HG02678 (cell line): ENCODE results near the gene SDR39U1.

ENCODE experiments used
- ATAC-seq: cut with Tn5 transposase; IDR thresholded peaks from one replicate; pipeline ENCODE4 v1.9.1; 2021; ENCODE audit warnings: mild to moderate bottlenecking, moderate library complexity; ENCODE audit not compliant: unreplicated experiment

SDR39U1 gene

GRCh38 chr14:24443053-24443665, 583 bp upstream of the SDR39U1 start:
- ATAC-seq = no peak

GRCh38 chr14:24441904-24442239, 704 bp downstream of the SDR39U1 start:
- no peak for ATAC-seq

DNA sequence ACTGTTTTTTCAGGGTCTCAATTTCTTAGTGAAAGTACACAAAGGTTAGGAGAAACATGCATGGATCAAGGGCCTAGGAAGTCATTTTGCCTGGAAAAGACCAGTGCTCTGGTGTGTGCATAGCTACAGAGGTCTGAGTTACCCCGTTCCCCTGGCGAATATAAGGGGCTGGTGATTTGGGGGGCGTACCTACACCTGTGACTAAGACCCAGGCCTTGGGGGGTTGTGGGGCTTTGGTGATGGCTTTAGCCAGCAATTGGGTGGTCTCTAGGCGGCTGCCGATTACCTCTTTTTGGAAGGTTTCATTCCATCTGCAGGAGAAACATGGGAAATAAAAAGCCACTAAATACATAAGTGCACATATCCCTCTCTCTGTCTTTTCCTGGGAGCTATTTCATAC, 1.1 kb downstream of the SDR39U1 start:
- no peak for ATAC-seq

DNA sequence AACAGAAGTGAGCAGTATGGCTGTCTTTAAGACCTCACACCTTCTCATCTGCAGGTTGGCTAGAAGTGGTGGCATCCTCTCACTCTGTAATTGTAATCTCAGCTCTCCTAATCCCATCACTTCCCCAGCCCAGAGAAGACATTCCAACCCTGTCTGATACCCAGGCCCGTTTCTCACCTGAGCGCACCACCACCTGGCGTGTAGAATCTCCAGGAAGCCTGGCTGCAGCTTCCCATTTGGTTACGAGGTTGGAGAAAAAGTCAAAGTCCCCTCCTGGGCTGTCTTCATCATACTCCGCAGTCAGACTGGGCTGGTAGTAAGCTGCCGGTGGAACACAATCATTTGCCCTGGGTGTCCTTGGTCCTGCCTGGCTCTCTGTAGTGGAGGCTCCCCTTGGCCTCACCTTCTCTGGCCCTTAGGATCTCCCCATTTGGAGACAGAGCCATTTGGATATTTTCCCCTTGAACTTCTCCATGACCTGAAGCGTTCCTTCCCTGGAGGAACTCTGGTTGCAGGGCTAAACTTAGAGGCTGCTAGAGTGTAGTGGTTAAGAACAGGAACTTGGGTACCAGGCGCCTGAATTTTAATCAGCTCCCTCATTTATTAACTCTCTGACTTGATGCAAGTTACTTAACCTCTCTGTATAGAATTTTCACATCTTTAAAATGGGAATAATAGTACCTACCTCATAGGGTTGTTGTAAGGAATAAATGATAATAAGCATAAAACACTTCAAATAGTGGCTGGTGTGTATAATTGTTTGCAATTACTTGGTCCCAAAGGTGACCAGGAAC, 1.8 kb downstream of the SDR39U1 start:
- ATAC-seq = no peak

DNA sequence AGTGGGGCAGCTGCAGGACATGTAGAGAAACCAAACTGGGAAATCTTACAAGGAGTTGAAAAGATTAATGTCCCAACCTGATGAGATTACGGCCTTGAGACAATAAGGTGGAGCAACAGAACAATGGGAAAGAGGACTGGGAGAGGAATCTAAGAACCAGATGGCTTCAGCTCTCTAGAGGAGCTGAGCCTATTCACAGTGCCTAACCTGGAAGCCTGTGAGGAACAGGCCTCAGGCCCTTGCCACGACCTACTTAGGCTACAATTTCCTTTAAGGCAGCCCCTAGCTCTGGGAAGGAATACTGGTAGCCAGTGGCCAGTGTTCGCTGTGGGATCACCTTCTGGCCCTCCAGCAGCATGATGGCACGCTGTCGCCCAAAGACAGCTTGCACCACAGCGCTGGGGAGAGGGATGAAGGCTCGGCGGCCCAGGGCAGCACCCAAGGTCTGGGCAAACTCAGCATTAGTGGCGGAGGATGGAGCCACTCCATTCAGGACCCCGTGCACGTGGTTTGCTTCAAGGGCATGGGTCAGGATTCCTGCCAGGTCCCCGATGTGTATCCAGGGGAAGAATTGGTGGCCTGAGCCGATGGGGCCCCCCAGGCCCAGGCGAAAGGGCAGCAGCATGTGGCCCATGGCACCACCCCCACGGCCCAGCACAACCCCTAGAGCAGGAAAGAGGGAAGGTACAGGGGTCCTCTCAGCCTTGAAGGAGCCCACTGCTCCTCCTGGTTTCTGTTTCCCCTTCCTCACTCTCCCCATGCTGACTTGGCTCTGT, 2.6 kb downstream of the SDR39U1 start:
- ATAC-seq = no peak

DNA sequence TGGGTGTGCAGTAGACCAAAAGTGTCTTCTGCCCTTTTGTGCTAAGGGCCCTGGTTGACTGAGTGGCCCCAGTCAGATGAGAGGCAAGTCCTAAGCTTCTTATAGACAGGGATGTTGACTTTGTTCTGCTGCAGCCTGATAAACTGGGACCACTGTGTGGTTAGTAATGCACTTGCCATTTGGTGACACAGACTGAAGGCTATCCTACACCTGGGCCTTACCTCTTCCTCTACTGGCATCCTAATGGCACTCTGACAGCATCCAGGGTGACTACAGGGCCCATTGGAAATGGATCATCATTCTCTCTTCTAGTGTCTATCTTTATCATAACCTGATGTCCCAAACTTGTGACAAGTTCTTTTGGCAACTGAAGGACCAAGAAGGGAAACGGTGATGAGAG, 3.3 kb downstream of the SDR39U1 start:
- ATAC-seq = no peak

GRCh38 chr14:24438223-24439097, 4.1 kb downstream of the SDR39U1 start:
- ATAC-seq = no peak

GRCh38 chr14:24437736-24438067, 4.9 kb downstream of the SDR39U1 start:
- ATAC-seq = no peak

DNA sequence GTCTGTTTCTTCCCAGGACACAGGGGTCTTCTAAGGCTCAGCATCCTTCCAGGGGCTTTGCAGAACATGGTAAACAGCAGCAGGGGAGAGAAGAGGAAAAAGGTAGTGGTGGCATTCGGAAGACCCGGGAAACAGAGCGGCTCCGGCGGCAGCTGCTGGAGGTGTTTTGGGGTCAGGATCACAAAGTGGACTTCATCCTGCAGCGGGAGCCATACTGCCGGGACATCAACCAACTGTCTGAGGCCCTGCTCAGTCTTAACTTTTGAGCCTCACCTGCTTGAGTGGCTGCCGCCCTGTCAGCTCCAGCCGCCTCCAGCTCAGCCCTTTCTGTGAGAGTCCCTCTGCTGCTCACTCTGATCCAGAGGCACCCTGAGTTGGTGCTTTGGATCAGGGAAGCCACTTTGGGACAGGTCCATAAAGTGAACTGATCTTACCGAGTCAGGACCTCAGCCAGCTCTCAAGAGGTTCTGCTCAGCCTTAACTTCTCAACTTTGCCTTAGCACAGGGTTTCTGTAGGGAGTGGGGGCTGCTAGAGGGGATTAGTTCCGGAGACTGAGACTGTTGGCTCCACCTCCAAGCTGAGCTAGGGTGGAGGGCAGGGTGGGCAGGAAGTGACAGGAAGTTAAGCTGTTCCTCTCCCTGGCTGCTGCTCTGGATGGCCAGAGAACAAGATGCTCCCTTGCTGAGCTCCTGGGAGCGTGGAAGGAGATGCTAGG, 5.4 kb downstream of the SDR39U1 start:
- ATAC-seq = no peak

- no peak for ATAC-seq
Measured at GRCh38 chr14:24436355-24437019, 6.1 kb downstream of the SDR39U1 start.

DNA sequence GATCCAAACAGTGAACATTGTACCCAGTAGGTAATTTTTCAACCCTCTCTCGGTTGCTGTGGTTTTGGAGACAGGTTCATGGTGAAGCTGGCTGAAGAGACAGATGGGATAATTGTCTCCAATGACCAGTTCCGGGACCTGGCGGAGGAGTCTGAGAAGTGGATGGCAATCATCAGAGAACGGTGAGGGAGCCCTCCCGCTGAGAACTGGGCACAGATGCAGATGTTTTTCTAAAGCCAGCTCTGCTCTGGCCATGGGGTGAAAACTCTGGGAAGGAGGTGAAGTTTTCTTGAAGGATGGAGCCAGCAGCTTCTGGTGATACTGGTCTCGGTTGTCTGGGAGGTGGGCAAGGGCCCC, 6.6 kb downstream of the SDR39U1 start:
- ATAC-seq = no peak

GRCh38 chr14:24435192-24435810, 7.3 kb downstream of the SDR39U1 start:
- ATAC-seq = no peak

DNA sequence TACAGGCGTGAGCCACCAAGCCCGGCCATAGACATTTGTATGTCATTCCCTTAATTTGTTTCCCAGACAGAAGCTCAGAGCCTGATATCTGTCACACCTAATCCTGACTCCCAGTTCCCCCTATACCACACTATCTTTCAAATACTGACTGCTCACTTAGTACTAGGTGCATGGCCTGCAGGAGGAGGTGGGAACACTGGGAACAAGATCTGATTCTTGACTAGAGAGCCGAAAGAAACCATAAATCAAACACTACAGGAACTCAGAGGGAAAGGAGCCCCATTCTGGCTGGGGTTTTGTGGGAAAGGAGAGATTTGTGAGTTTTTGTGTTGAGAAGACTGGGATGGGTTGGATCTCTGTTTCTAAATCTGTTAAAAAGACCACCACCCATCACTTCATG, 7.9 kb downstream of the SDR39U1 start:
- no peak for ATAC-seq

DNA sequence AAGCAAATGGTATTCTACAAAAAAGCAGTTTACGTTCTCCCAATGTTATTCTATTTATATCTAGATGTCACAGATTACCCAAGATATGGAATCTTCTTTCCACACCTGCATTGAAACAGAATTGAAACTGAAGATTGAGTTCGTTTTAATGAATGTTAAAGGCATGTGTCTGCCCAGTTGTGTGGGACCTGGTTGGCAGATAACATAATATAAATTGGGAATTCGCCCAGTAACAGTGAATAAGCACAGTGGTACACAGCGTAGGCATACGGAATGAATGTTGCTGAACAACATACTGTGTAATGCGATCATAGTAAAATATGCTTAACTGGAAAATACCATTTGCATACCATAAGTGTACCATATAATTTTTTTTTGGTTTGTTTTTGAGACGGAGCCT, 8.5 kb downstream of the SDR39U1 start:
- no peak for ATAC-seq

DNA sequence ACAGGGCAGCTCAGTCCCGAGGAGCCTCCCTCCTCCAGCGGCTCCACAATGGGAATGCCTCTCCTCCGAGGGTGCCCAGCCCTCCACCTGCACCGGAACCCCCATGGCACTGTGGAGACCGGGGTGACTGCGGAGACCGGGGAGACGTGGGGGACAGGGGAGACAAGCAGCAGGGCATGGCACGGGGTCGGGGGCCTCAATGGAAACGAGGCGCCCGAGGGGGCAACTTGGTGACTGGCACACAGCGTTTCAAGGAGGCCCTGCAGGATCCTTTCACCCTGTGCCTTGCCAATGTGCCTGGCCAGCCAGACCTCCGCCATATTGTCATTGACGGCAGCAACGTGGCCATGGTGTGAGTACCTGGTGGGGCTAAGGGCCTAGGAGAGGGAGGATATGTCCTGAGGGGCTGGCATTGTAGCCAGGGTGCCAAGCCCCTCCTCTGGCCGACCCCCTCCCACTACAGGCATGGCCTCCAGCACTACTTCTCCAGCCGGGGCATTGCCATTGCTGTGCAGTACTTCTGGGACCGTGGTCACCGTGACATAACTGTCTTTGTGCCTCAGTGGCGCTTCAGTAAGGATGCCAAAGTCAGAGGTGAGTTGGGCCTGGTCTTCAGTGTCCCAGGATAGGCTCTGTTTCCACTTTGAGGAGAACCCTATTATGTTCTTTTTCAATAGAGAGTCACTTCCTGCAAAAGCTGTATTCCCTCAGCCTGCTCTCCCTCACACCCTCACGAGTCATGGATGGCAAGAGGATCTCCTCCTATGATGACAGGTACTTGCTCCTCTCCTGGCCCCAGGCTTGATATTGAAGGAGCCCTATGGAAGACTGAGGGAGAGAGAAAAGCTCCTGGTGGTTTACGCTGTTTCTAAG, 10.1 kb downstream of the SDR39U1 start:
- ATAC-seq = no peak

DNA sequence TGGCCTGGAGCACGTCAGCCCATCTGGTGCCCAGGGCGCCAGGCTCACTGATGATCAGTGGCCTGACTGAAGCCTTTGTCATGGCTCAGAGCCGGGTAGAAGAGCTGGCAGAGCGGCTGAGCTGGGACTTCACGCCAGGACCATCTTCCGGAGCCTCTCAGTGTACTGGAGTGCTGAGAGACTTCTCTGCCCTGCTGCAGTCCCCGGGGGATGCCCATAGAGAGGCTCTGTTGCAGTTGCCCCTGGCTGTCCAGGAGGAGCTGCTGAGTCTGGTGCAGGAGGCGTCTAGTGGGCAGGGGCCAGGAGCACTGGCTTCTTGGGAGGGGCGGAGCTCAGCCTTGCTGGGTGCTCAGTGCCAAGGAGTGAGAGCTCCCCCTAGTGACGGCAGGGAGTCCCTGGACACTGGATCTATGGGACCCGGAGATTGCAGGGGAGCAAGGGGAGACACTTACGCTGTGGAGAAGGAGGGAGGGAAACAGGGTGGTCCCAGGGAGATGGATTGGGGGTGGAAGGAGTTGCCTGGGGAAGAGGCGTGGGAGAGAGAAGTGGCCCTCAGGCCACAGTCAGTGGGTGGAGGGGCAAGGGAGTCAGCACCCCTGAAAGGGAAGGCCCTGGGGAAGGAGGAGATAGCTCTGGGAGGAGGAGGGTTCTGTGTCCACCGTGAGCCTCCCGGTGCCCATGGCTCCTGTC, 10.9 kb downstream of the SDR39U1 start:
- ATAC-seq = peak; percentile 50

DNA sequence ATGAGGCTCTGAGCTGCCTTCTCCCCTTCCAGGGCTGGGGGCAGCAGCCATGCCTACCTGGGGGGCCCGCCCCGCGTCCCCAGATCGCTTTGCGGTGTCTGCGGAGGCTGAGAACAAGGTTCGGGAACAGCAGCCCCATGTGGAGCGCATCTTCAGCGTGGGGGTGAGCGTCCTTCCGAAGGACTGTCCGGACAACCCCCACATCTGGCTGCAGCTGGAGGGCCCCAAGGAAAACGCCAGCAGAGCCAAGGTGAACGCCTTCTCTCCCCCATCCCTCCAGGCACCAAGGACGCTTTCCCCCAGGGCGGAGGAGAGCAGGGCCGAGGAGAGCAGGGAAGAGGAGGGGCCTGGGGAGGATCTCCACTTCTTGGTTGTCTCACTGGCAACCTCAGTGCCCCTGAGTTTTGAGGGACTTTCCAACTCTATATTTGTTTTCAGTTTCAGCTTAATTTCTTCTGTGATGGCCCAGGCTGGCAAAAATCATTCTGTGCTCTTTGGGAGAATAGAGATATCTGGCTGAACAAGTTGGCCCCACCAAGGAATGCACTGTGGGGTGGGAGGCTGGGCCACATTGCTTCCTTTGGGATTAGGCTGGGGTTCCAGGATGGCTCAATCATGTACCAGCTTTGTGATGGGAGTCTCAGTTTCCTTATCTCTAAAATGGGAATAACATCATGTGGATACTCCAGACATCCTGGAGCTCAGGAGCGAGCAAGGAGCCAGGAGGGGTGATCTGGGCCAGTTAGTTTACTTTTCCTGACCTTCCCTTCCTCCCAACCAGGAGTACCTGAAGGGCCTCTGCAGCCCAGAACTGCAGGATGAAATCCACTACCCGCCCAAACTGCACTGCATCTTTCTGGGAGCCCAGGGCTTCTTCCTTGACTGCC, 11.7 kb downstream of the SDR39U1 start:
- ATAC-seq = peak; percentile 35
